Measurements from ENCODE around the gene IFNL1.
"Not testable (repeated sequence)": the region's sequence is repeated elsewhere in the genome, so short reads cannot be mapped to it uniquely, and the experiment has no call there.

Gene IFNL1

GRCh38 chr19:39332738-39333137, 36.5 kb downstream of the IFNL1 start:
- not testable (repeated sequence) for DNase-seq

DNA sequence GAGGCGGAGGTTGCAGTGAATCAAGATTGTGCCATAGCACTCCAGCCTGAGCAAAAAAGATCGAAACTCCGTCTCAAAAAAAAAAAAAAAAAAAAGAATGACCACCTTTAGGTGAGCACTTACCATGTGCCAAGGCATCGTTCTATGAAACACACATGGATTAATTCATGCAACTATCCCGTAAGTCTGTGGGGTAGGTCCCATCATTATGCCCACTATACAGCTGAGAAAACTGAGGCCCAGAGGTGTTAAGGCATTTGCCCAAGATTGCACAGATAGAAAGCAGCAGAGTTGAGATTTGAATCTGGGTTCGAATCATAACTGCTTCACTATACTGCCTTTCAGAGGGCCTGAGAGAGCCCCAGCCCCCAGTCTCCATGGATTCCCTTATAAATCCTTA, 37.3 kb downstream of the IFNL1 start:
- DNase-seq, result no peak

DNA sequence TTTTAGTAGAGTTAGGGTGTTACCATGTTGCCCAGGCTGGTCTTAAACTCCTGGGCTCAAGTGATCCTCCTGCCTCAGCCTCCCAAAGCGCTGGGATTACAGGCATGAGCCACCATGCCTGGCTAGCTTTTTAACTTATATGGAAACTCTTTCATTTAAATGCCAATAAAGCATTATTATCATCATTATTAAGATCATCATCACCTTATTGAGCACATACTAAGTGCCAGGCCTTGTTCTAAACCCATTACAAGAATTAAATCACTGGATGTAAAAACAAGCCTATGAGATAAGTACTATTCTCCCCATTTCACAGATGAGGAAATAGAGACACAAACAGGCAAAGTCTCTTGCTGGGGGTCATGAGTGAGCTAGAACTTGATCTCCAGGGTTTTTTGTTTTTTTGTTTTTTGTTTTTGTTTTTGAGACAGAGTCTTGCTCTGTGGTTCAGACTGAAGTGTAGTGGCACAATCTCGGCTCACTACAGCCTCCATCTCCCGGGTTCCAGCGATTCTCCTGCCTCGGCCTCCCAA, 38.3 kb downstream of the IFNL1 start:
- no peak for DNase-seq

DNA sequence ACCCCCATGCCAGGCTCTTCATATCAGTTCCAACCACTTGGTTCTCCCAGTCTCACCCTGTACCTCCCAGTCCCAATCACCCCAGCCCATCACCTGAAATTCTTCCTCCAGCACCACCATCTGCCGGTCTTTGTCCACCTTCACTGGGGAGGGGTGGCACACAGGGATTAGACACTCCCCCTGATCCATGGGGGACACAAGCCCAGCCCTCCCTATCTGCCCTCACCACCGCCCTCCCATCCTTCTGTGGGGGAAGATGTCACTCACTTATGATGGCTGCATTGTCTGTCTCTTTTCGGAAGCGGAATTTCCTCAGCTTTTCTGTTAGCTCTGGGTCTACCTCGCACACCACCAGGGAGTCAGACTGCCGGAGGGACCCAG, 39.0 kb downstream of the IFNL1 start:
- DNase-seq, result no peak

GRCh38 chr19:39336483-39336882, 40.3 kb downstream of the IFNL1 start:
- no peak for DNase-seq

DNA sequence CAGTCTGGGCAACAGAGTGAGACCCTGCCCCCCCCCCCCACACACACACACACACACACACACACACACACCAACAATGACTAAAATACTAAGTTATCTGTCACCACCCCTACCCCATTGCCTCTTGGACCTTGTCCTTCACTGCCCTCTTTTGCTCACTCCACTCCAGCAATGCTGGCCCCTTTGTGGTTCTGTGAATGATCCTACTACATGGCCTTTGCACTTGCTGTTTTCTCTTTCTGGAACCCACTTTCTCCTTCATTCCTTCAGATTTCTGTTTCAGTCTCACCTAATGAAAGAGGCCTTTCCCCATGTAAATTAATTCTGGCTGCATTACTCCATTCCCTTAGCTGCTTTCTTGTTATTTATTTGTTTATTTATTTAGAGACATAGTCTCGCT, 43.5 kb downstream of the IFNL1 start:
- no peak for DNase-seq

DNA sequence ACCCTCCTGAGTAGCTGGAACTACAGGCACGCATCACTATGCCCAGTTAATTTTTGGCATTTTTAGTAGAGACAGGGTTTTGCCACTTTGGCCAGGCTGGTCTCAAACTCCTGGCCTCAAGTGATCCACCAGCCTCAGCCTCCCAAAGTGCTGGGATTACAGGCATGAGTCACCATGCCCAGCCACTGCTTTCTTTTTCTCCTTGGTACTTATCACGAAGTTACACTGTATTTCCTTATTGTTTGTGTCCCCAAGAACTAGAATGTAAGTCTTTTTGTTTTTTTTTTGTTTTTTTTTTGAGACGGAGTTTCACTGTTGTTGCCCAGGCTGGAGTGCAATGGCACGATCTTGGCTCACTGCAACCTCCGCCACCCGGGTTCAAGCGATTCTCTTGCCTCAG, 43.9 kb downstream of the IFNL1 start:
- DNase-seq, result not testable (repeated sequence)

DNA sequence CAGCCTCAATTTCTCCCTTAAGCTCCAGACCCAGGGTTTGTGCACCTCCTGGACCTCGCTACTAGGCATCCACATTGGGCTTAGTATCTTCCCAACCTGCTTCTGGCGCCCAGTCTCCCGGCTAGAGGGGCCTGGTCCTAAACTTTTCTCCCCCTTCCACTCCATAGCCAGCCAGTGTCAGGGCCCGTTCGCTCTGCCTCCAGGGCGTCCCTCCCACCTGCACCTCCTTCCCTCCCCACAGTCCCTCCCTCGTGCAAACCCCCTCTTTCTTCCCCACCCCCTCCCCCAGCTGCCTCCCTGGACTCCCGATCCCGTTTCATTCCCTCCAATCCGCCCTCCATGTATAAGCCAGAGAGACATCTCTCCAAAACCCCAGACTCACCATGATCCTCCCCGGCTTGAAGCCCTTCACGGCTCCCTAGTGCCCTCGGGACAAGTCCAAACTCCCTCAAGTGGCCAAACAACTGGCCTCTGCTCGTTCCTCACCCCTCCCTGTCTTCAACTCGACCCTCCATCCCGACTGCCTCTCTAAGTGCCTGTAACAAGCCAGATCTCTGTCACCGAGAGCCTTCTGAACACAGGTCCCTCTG, 45.0 kb downstream of the IFNL1 start:
- DNase-seq, result peak; percentile 52

DNA sequence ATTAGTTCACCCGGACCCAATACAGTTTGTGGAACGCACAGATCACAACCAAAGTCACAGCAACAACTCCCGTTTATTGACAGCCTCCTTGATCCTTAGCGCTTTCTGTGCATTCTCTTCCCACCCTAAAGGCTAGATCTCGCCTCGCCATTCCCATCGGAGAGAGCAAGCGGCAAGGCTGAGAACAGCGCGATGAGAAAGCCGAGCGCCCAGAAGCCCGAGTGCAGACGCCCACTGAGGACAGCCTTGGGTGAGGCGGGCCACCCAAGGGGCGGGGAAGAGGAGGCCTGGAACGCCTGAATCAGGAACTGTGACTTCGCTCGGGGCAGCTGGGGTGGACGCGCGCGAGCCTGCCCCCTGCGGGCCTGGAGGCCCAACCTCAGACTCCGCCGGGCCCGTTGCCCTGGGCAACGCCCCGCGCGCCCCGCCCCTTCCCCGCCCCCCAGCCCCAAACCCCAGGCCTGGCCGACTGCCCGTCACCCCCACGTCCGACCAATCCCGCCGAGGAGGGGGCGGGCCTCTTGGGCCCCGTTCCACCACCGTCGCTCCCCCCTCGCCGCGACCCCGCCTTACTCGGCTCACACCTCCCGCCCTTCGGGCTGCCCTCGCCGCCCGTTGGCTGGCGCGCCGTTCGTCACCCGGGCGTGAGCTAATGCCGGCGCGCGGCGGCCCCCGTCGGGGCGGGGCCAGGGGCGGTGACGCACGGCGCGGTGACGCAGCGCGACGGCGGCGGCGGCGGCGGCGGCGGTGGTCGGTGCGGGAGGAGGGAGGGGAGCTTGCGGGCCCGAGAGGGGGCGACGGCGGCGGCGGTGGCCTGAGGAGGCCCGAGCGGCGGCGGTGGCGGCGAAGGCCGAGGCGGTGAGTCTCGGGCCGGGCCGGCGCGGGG, 45.8 kb downstream of the IFNL1 start, which contains the start of gene SAMD4B:
Gene SAMD4B (plus strand): TSS at position 703 of the 886 bp plus-strand sequence. CDS start 14,473 bp downstream, outside the sequence.
- DNase-seq, result peak; percentile 99

DNA sequence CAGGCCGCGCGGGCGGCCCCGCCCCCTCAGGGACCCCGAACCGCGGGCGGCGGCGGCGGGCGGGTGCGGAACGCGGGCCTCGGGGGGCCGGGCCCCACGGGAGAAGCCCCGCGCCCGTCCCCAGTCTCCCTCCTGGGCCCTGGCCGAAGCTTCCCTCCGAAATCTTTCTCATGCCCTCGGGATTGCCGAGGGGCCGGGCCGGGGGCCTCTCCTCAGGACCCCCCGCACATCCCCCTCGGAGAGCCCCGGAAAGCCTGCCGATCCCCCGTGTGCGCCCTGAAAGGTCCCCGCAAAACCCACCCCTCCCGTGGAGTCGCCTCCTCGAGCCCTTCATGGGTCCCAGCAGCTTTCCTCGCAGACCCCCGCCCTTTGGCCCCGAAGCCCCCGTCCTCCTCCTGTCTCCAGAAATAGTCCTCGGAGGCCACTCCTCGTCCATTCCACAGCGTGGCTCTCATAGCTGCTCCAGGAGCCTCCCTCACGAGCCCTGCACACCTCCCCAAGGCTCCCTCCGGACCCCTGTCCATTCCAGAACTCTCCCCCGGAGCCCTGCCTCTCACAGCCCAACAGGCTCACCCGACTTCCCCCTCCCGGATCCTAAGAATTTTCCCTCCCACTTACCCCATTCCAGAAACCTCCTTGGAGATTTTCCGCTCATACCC, 46.6 kb downstream of the IFNL1 start:
- peak; percentile 41 for DNase-seq

DNA sequence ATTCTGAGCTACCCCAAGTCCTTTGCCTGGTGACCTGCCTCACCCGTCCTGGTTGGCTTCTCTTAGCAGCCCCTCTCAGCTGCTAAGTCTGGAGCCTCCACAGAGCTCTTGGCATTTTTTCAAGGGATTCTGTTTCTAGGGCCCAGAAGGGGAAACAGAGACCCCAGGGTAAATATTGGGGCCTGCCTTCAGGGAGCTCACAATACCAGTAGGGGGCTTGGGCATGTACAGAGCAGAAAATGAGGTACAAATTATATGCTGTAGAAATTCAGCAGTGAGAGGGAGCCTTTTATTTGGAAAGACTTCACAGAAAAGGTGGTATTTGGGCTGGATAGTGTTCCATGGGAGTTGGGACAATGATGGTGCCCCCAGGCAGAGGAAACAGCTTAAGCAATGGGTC, 49.7 kb downstream of the IFNL1 start:
- DNase-seq, result no peak

DNA sequence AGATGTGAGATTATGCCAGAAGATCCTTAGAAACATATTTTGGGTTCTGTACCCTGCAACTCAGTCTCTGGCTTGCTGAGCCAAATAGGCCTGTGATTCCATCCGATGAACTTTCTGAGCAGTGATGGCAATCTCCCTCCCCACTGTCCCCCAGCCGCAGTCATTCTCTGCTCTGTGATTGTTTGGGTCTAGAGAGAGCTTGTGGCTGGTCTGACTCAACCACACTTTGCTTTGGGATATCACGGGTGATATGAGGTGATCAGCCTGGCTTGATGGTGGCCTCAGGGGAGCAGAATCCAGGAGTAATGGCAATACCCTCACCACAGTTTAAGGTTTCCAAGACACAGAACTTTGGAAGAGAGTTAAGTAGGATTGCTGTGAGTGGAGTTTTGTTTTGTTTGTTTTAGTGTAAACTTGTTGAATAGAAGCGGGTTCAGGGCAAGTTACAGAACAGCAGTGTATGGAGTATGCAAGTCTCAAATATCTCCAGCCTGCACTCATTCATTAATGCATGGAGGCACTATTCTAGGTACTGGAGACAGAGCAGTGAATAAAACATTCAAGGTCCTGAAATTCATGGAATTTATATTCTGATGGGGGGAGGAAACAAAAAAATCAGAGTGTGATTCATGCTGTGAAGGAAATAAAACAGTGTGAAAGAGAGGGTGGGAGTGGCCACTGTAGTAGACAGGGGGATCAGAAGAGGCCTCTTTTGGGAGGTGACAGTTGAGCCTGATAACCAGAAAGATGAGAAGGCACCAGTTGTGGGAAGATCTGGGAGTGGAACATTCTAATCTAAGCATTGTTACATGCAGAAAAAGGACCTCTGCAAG, 51.3 kb downstream of the IFNL1 start:
- no peak for DNase-seq

All from right hindlimb (tissue), 1 donor.